Gastrocnemius medialis (tissue), 4 donors: ENCODE measurements around the gene HTT-AS. TPM values are rescaled to one million over a fixed set of nuclear protein-coding genes. Genes with fewer than 3 reads are reported as not detected.

Experiments used
- ATAC-seq, 2 donors: fragments of 150-250 bp; one replicate each; pipeline ENCODE4 v1.9.1; 2016
- DNase-seq, 2 donors: peaks; one replicate each; pipeline ENCODE4 v3.0.0-alpha.2; 2019
- H3K27ac ChIP-seq, 4 donors: fragments of 200-600 bp; sonication (generic); 1 replicate in 1 of 4; 2 replicates in 3 of 4; pipeline ENCODE4 v1.5.1; 2016 to 2018; ENCODE audit warnings: mild to moderate bottlenecking in 2 of 4, moderate library complexity in 1 of 4
- H3K27me3 ChIP-seq, 3 donors: fragments of 200-600 bp; sonication (generic) in 2 of 3; 1 replicate in 1 of 3; 2 replicates in 2 of 3; pipeline versions ENCODE4 v1.5.1 to v1.6.0; 2016 to 2019; ENCODE audit warnings: mild to moderate bottlenecking in 1 of 3, moderate library complexity in 1 of 3
- H3K36me3 ChIP-seq, 2 donors: fragments of 200-600 bp; sonication (generic) in 1 of 2; one replicate each; pipeline ENCODE4 v1.5.1; 2017 to 2018
- H3K4me1 ChIP-seq, 2 donors: fragments of 200-600 bp; sonication (generic) in 1 of 2; one replicate each; pipeline ENCODE4 v1.5.1; 2016 to 2017; ENCODE audit warnings: mild to moderate bottlenecking in 2 of 2
- H3K4me3 ChIP-seq, 4 donors: fragments of 200-600 bp; sonication (generic) in 3 of 4; 1 replicate in 1 of 4; 2 replicates in 3 of 4; pipeline ENCODE4 v1.5.1; 2016 to 2019; ENCODE audit warnings: mild to moderate bottlenecking in 2 of 4
- H3K9me3 ChIP-seq, 3 donors: fragments of 200-600 bp; sonication (generic) in 2 of 3; 1 replicate in 1 of 3; 2 replicates in 2 of 3; pipeline ENCODE4 v1.5.1; 2016 to 2019
- CTCF ChIP-seq, 5 experiments: fragments of 450-650 bp in 3 of 5; fragments of 200-600 bp in 2 of 5; sonication (generic) in 2 of 5; IDR thresholded peaks in 4 of 5; conservative IDR thresholded peaks in 1 of 5; 1 replicate in 4 of 5; 2 replicates in 1 of 5; pipeline ENCODE4 v1.5.1; 2016 to 2019; ENCODE audit warnings: antibody characterized with exemption in 5 of 5, mild to moderate bottlenecking in 3 of 5, moderate library complexity in 3 of 5
- POLR2A ChIP-seq, 2 donors: fragments of 450-650 bp; IDR thresholded peaks; one replicate each; pipeline ENCODE4 v1.6.1; 2017; ENCODE audit warnings: antibody characterized with exemption in 2 of 2, mild to moderate bottlenecking in 2 of 2, moderate library complexity in 2 of 2
- in situ Hi-C, 4 donors: fragments of 200-750 bp; cut with MboI; loops; one replicate each; pipeline versions ENCODE4 v1.15.0 to v1.8.0; 2017; ENCODE audit warnings: low sequenced_read_pairs in 4 of 4
- intact Hi-C: fragments of 100-400 bp; cut with DNase I; formaldehyde crosslinking; loops from one replicate; pipeline ENCODE4 v1.15.1; 2023; ENCODE audit warnings: low total_unique reads
- total RNA-seq, 4 donors: library from RNA; depleted of rRNA; stranded (reverse); fragments of >200 nt; gene quantifications; one replicate each; pipeline versions ENCODE4 v1.1.0 to v1.2.3, GENCODE V29; 2016

Gene HTT-AS
- total RNA-seq, 4 donors from 2014 or later, result not detected

- ATAC-seq, result no peak
- H3K4me3 ChIP-seq, result no peak overlapping the region
- intact Hi-C loops, result no loop called here
These were observed 42.8 kb downstream of the HTT-AS start for GRCh38 chr4:3031357-3032082.

DNA sequence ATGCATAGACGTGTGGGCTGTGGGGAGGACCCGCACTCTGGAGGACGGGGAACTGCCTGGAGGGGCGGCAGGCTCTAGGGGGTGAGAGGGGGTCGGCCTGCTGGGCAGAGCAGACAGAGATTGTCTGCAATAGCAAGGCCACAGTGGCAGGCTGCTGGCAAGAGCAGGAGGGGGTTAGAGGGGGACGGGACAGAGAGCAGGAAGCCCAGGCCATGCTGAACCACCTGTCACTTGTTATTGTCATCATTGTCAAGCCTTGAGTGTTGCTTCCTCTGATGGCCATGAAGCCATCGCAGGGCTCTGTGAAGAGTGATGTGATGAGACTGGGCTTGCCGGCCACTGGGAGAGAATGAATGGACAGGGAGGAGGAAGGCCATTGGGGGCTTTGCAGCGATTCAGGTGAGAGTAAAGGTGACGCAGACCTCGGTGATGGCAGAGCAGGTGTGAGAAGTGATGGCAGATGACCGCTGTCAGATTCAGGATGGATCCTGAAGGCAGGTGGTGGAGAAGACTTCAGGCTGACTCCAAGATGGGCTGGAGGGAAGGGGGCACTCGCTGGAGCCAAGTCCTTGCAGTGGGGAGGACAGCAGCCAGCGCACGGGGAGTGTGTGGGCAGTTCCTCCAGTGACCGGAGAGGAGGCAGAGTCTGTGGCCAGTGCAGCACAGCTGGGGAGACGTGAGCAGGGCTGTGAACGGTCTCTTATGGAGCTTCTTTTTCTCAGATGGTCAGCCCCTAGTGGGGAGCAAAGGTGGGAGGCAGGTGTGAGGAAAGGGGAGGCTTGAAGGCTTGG, 43.6 kb downstream of the HTT-AS start:
- no peak overlapping the region for H3K27ac ChIP-seq
- H3K9me3 ChIP-seq, result no peaks in the 10 kb centered on the region
- no peaks in the 10 kb centered on the region for H3K4me1 ChIP-seq
- in situ Hi-C loops (no loop called here), intact Hi-C loops (no loop called here)
- TF ChIP-seq CTCF (IDR thresholded peaks at IDR 0.05 in 4 of 5, conservative IDR thresholded peaks at IDR 0.05 in 1 of 5) (no peak), POLR2A (IDR thresholded peaks at IDR 0.05) (no peak)
- no peaks in the 10 kb centered on the region for H3K36me3 ChIP-seq
- DNase-seq (no peak), ATAC-seq (no peak)
- H3K27me3 ChIP-seq, result no peaks in the 10 kb centered on the region
- no peak overlapping the region for H3K4me3 ChIP-seq

More at GRCh38 chr4:3031357-3032082, 42.8 kb downstream of the HTT-AS start:
- Histone ChIP-seq H3K36me3 (no peaks in the 10 kb centered on the region), H3K4me1 (no peaks in the 10 kb centered on the region), H3K27me3 (no peaks in the 10 kb centered on the region), H3K9me3 (no peaks in the 10 kb centered on the region), H3K27ac (no peak overlapping the region)
- in situ Hi-C loops, result no loop called here
- DNase-seq, result no peak
- TF ChIP-seq CTCF (IDR thresholded peaks at IDR 0.05 in 4 of 5, conservative IDR thresholded peaks at IDR 0.05 in 1 of 5) (no peak), POLR2A (IDR thresholded peaks at IDR 0.05) (no peak)

DNA sequence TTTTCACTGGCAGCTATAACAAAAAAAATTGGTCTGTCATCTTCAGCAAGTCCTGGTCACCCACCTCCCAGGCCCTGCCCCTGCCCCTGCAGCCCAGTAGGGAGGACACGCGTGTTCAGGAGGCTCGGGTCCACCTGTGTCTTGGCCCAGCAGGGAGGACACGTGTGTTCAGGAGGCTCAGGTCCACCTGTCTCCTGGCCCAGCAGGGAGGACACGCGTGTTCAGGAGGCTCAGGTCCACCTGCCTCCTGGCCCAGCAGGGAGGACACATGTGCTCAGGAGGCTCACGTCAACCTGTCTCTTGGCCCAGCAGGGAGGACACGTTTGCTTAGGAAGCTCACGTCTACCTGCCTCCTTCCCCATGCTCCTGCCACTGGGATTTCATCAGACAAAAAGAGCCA, 44.9 kb downstream of the HTT-AS start:
- DNase-seq (no peak), ATAC-seq (no peak)
- in situ Hi-C loops, result no loop called here
- no peak overlapping the region for H3K4me3 ChIP-seq
- no peaks in the 10 kb centered on the region for H3K36me3 ChIP-seq
- H3K27ac ChIP-seq, result no peak overlapping the region
- no peaks in the 10 kb centered on the region for H3K4me1 ChIP-seq
- H3K27me3 ChIP-seq, result no peaks in the 10 kb centered on the region
- TF ChIP-seq POLR2A (IDR thresholded peaks at IDR 0.05) (no peak), CTCF (IDR thresholded peaks at IDR 0.05 in 4 of 5, conservative IDR thresholded peaks at IDR 0.05 in 1 of 5) (no peak)
- intact Hi-C loops, result no loop called here
- no peaks in the 10 kb centered on the region for H3K9me3 ChIP-seq

DNA sequence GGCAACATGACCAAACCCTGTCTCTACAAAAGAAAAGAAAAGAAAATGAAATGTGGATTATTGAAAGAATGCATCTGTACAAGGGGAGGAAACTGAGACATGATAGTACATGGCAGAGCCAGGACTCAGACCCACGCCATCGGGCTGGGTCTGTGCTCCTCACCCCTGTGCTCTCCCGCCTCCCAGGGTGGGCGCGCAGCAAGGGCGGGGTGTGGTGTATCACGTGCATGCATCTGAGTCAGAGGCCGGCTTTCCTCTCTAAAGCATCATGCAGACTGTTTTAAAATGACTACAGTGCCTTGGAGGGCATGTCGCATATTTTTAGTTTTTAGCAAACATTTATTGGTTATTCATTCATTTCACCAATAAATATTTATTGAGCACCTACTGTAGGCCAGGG, 47.8 kb downstream of the HTT-AS start:
- Histone ChIP-seq H3K4me3 (no peak overlapping the region), H3K9me3 (no peaks in the 10 kb centered on the region), H3K4me1 (no peaks in the 10 kb centered on the region), H3K36me3 (no peaks in the 10 kb centered on the region), H3K27me3 (no peaks in the 10 kb centered on the region), H3K27ac (no peak overlapping the region)
- intact Hi-C loops (no loop called here), in situ Hi-C loops (no loop called here)
- ATAC-seq, result no peak
- DNase-seq, result no peak
- TF ChIP-seq POLR2A (IDR thresholded peaks at IDR 0.05) (no peak), CTCF (IDR thresholded peaks at IDR 0.05 in 4 of 5, conservative IDR thresholded peaks at IDR 0.05 in 1 of 5) (no peak)
